Vagina (tissue), 2 donors: Measurements from ENCODE around the gene TNFSF4.

ENCODE experiments used
- CTCF ChIP-seq, 3 experiments: fragments of 450-650 bp in 2 of 3; fragments of 200-600 bp in 1 of 3; sonication (generic) in 1 of 3; IDR thresholded peaks; one replicate each; pipeline ENCODE4 v1.5.1; 2017 to 2019; ENCODE audit warnings: antibody characterized with exemption in 3 of 3, mild to moderate bottlenecking in 2 of 3, moderate library complexity in 2 of 3
- POLR2A ChIP-seq, 2 donors: fragments of 450-650 bp; IDR thresholded peaks; one replicate each; pipeline ENCODE4 v1.6.1; 2017; ENCODE audit warnings: antibody characterized with exemption in 2 of 2, mild to moderate bottlenecking in 2 of 2, moderate library complexity in 2 of 2
- POLR2AphosphoS5 ChIP-seq, 2 donors: sonication (generic); formaldehyde crosslinking; IDR thresholded peaks; one replicate each; pipeline ENCODE4 v1.9.0; 2017; ENCODE audit warnings: antibody characterized with exemption in 2 of 2, mild to moderate bottlenecking in 2 of 2, low read depth in 1 of 2; ENCODE audit not compliant: insufficient read depth in 1 of 2

- no peak for TF ChIP-seq CTCF (IDR thresholded peaks at IDR 0.05)
- no peak for TF ChIP-seq POLR2AphosphoS5 (IDR thresholded peaks at IDR 0.05; ENCODE audit: insufficient read depth in 1 of 2, low read depth in 1 of 2)
- TF ChIP-seq POLR2A (IDR thresholded peaks at IDR 0.05) = no peak
Measured at GRCh38 chr1:173243300-173243699, 36.2 kb upstream of the TNFSF4 start.
